Endothelial cell of umbilical vein (primary cell): Measurements from ENCODE around the gene ANK2.

Experiments
- EZH2 ChIP-seq: IDR thresholded peaks from 2 replicates; pipeline ENCODE4 v1.6.1; 2012; ENCODE audit warnings: borderline replicate concordance, low read depth, mild to moderate bottlenecking, moderate library complexity, low read length, inconsistent platforms; ENCODE audit not compliant: severe bottlenecking
- FOS ChIP-seq: IDR thresholded peaks from 2 replicates; pipeline ENCODE4 v1.6.1; 2011; ENCODE audit warnings: mild to moderate bottlenecking, low read length, moderate library complexity, borderline replicate concordance; ENCODE audit not compliant: insufficient read depth
- GATA2 ChIP-seq: IDR thresholded peaks from 2 replicates; pipeline ENCODE4 v1.7.0; 2011; ENCODE audit warnings: low read depth, mild to moderate bottlenecking, moderate library complexity, mixed read lengths, low read length; ENCODE audit not compliant: insufficient read length, insufficient read depth
- JUN ChIP-seq: IDR thresholded peaks from 2 replicates; pipeline ENCODE4 v1.6.1; 2011; ENCODE audit warnings: borderline replicate concordance, low read depth; ENCODE audit not compliant: insufficient read length, insufficient read depth
- MAX ChIP-seq: IDR thresholded peaks from 2 replicates; pipeline ENCODE4 v1.6.1; 2011; ENCODE audit not compliant: insufficient read depth, insufficient read length
- MYC ChIP-seq: IDR thresholded peaks from one replicate; pipeline ENCODE4 v1.6.1; 2011; ENCODE audit warnings: mild to moderate bottlenecking, low read depth, low read length
- POLR2A ChIP-seq: IDR thresholded peaks from 2 replicates; pipeline ENCODE4 v1.6.1; 2012; ENCODE audit warnings: low read depth, mild to moderate bottlenecking, control low read depth, low read length
- POLR2AphosphoS5 ChIP-seq: IDR thresholded peaks from 2 replicates; pipeline ENCODE4 v1.6.1; 2012; ENCODE audit warnings: low read depth, mild to moderate bottlenecking, control low read depth, low read length, moderate library complexity; ENCODE audit not compliant: insufficient read depth
- TF ChIP-seq, protein P1 (sequence below), 2 donors: IDR thresholded peaks; 1 replicate in 1 of 2; 2 replicates in 1 of 2; pipeline ENCODE4 v1.5.1; 2011; ENCODE audit warnings: low read length in 2 of 2, mild to moderate bottlenecking in 2 of 2, moderate library complexity in 2 of 2, control low read depth in 1 of 2, inconsistent platforms in 1 of 2, low read depth in 1 of 2; ENCODE audit not compliant: insufficient read depth in 1 of 2; ENCODE audit errors: extremely low read depth in 1 of 2

DNA sequence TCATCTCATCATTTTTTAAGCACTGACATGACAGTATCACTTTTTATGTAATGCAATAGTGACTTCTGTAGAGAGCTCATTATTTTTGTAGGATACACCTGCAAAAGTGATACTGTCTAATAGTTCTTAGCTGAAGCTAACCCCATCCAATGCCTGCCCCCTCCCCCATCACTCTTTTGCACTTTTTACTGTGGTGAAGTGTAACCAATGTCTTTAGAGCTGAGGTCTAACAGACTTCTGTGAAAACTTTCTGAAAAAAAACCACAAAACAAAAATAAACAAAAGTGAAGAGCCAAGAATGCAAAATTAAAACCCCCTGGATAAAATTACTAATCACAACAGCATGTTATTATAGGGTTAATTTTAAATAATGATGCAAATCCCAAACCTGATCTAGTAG is 301.1 kb downstream of the ANK2 start:
- TF ChIP-seq JUN, result no peak
- TF ChIP-seq, protein P1, sequence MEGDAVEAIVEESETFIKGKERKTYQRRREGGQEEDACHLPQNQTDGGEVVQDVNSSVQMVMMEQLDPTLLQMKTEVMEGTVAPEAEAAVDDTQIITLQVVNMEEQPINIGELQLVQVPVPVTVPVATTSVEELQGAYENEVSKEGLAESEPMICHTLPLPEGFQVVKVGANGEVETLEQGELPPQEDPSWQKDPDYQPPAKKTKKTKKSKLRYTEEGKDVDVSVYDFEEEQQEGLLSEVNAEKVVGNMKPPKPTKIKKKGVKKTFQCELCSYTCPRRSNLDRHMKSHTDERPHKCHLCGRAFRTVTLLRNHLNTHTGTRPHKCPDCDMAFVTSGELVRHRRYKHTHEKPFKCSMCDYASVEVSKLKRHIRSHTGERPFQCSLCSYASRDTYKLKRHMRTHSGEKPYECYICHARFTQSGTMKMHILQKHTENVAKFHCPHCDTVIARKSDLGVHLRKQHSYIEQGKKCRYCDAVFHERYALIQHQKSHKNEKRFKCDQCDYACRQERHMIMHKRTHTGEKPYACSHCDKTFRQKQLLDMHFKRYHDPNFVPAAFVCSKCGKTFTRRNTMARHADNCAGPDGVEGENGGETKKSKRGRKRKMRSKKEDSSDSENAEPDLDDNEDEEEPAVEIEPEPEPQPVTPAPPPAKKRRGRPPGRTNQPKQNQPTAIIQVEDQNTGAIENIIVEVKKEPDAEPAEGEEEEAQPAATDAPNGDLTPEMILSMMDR (IDR thresholded peaks at IDR 0.05; ENCODE audit: extremely low read depth in 1 of 2, insufficient read depth in 1 of 2, low read depth in 1 of 2, low read length in 2 of 2), result no peak
- TF ChIP-seq EZH2, result no peak
- TF ChIP-seq MAX, result no peak
- no peak for TF ChIP-seq FOS
- no peak for TF ChIP-seq POLR2A
- no peak for TF ChIP-seq MYC
- TF ChIP-seq POLR2AphosphoS5, result no peak
- no peak for TF ChIP-seq GATA2
